GM12878 (cell line): ENCODE results near the gene NUDT5. TPM values are rescaled to one million over a fixed set of nuclear protein-coding genes. Genes with fewer than 3 reads are reported as not detected.

Experiments
- CREB1 ChIP-seq: IDR thresholded peaks from 2 replicates; pipeline ENCODE4 v1.6.1; 2012; ENCODE audit warnings: low read depth, mild to moderate bottlenecking, inconsistent platforms
- ETV6 ChIP-seq, 2 experiments: fragments of 450-650 bp in 1 of 2; IDR thresholded peaks in 1 of 2; conservative IDR thresholded peaks in 1 of 2; 2 replicates each; pipeline ENCODE4 v1.6.1; 2014; ENCODE audit warnings: antibody characterized with exemption in 1 of 2, borderline replicate concordance in 1 of 2, low read depth in 1 of 2, mild to moderate bottlenecking in 1 of 2, moderate library complexity in 1 of 2
- MTA2 ChIP-seq: fragments of 450-650 bp; IDR thresholded peaks from 2 replicates; pipeline ENCODE4 v1.6.1; 2016; ENCODE audit warnings: low read depth, mild to moderate bottlenecking, moderate library complexity
- NR2C1 ChIP-seq: fragments of 450-650 bp; IDR thresholded peaks from 2 replicates; pipeline ENCODE4 v1.6.1; 2017; ENCODE audit warnings: antibody characterized with exemption, mild to moderate bottlenecking, moderate library complexity
- SMAD1 ChIP-seq: fragments of 450-650 bp; IDR thresholded peaks from 2 replicates; pipeline ENCODE4 v1.6.1; 2018; ENCODE audit warnings: mild to moderate bottlenecking, low read depth; ENCODE audit not compliant: partially characterized antibody
- SP1 ChIP-seq: IDR thresholded peaks from one replicate; pipeline ENCODE4 v1.6.1; 2011; ENCODE audit warnings: low read depth, low read length
- SUZ12 ChIP-seq: fragments of 200-600 bp; sonication (generic); IDR thresholded peaks from one replicate; pipeline ENCODE4 v1.6.1; 2018; ENCODE audit warnings: antibody characterized with exemption, mild to moderate bottlenecking; ENCODE audit not compliant: unreplicated experiment
- TCF7 ChIP-seq: IDR thresholded peaks from 2 replicates; pipeline ENCODE4 v1.6.1; 2014; ENCODE audit warnings: antibody characterized with exemption, borderline replicate concordance
- microRNA counts: library from miRNA; unstranded; fragments of <30 nt; microRNA quantifications from one replicate; lab custom pipeline; 2016
- microRNA-seq: library from miRNA; unstranded; fragments of <30 nt; microRNA quantifications from one replicate; pipeline ENCODE4, GENCODE V29; 2018
- polyA plus RNA-seq, 11 experiments: library from polyadenylated mRNA; depleted of rRNA in 4 of 11; unstranded in 6 of 11; stranded (reverse) in 5 of 11; fragments of >200 nt; fragmentation: Nextera tagmentation in 4 of 11; fragmentation: Illumina TruSeq in 1 of 11; extraction: Ambion mirVana in 4 of 11; extraction: Trizol in 1 of 11; gene quantifications; 1 replicate in 1 of 11; 2 replicates in 10 of 11; pipeline versions ENCODE4 v1.2.1 to v1.2.3, GENCODE V29; 2011 to 2016; ENCODE audit warnings: inconsistent platforms in 2 of 11, missing spikeins in 2 of 11, low read depth in 1 of 11
- small RNA-seq: library from RNA; depleted of rRNA; stranded (forward); fragments of <200 nt; gene quantifications from one replicate; pipeline ENCODE3, GENCODE V24; 2014
- total RNA-seq, 4 experiments: library from RNA; depleted of rRNA in 3 of 4; stranded (reverse); fragments of >200 nt in 3 of 4; fragmentation: Illumina TruSeq in 1 of 4; extraction: Trizol in 1 of 4; gene quantifications; 2 replicates each; pipeline versions ENCODE4 v1.2.1 to v1.2.3, GENCODE V29; 2013 to 2021
- TF ChIP-seq, protein P1 (sequence below): IDR thresholded peaks from 2 replicates; pipeline ENCODE4 v1.6.1; 2012; ENCODE audit warnings: mild to moderate bottlenecking, low read depth, low read length

Gene NUDT5
- total and polyA plus RNA-seq, 10 of the 15 experiments (the other 5 are each of a cell fraction or from before 2014, with no cell fraction given) = 74.1 to 345 (median 153) TPM

DNA sequence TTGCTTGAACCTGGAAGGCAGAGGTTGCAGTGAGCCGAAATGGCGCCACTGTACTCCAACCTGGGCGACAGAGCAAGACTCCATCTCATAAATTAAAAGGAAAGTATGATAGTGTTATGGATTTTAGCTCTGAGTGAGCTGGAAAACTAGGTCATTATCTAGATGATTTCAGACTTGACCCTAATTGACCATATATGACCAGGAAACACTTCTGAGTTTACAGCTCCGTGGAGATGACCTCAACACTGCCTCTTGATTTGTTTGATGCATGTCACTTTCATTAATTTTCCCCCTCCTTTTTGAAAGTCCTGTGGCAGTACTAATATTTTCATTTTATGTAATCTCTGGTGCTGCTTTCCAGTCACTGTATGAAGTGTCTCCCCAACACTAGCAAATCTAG, 74.0 kb downstream of the NUDT5 start (continued):
- TF ChIP-seq, protein P1, sequence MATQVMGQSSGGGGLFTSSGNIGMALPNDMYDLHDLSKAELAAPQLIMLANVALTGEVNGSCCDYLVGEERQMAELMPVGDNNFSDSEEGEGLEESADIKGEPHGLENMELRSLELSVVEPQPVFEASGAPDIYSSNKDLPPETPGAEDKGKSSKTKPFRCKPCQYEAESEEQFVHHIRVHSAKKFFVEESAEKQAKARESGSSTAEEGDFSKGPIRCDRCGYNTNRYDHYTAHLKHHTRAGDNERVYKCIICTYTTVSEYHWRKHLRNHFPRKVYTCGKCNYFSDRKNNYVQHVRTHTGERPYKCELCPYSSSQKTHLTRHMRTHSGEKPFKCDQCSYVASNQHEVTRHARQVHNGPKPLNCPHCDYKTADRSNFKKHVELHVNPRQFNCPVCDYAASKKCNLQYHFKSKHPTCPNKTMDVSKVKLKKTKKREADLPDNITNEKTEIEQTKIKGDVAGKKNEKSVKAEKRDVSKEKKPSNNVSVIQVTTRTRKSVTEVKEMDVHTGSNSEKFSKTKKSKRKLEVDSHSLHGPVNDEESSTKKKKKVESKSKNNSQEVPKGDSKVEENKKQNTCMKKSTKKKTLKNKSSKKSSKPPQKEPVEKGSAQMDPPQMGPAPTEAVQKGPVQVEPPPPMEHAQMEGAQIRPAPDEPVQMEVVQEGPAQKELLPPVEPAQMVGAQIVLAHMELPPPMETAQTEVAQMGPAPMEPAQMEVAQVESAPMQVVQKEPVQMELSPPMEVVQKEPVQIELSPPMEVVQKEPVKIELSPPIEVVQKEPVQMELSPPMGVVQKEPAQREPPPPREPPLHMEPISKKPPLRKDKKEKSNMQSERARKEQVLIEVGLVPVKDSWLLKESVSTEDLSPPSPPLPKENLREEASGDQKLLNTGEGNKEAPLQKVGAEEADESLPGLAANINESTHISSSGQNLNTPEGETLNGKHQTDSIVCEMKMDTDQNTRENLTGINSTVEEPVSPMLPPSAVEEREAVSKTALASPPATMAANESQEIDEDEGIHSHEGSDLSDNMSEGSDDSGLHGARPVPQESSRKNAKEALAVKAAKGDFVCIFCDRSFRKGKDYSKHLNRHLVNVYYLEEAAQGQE = no peak
- TF ChIP-seq TCF7 = no peak
- TF ChIP-seq MTA2 = peak; percentile 72
- TF ChIP-seq SP1 = peak; percentile 34
- TF ChIP-seq SUZ12 = no peak
- TF ChIP-seq NR2C1 = peak; percentile 85
- TF ChIP-seq ETV6 (conservative IDR thresholded peaks at IDR 0.05 in 1 of 2, IDR thresholded peaks at IDR 0.05 in 1 of 2; ENCODE audit: borderline replicate concordance in 1 of 2, low read depth in 1 of 2) = no peak; a peak in 1 of 4 replicates
- no peak for TF ChIP-seq SMAD1
- TF ChIP-seq CREB1 = peak; percentile 77

MicroRNAs within 50 kb of the gene (microRNA counts, 767-probe panel; counts per million panel counts)
- microRNA hsa-miR-548ak (lab: Ali Mortazavi, UCI) = 1,705 counts per million, percentile 66 among the panel's probes with 10 or more counts

Small RNA genes lying within 50 kb of the gene (microRNA-seq; reads per million reads assigned to microRNA genes)
- not detected for gene MIR548AK

Small RNA genes lying within 50 kb of the gene (small RNA-seq; reads per million reads assigned to genes)
- not detected for gene MIR548AK
- gene RNU6-88P = not detected

Other genes starting within 250 kb of the NUDT5 start
- 21.0 and 25.0 TPM in 2 replicates for gene UPF2, start 153.1 kb downstream of the NUDT5 start, total RNA-seq (2014; rRNA removed)
- 42.6 and 44.2 TPM in 2 replicates for gene UPF2, start 153.1 kb downstream of the NUDT5 start, total RNA-seq (2014; rRNA removed; fragmentation: Illumina TruSeq; extraction: Trizol)
- gene UPF2, start 153.1 kb downstream of the NUDT5 start, total RNA-seq (2021) = 27.6 and 30.6 TPM in 2 replicates
- 24.3 and 37.9 TPM in 2 replicates for gene UPF2, start 153.1 kb downstream of the NUDT5 start, polyA plus RNA-seq (2011; rRNA removed)
- gene UPF2, start 153.1 kb downstream of the NUDT5 start, polyA plus RNA-seq (2014; fragmentation: Illumina TruSeq; extraction: Trizol) = 44.4 and 57.4 TPM in 2 replicates
- 10 to 100 TPM; 21.2 to 22.2 TPM for gene UPF2, start 153.1 kb downstream of the NUDT5 start, polyA plus RNA-seq (2014; fragmentation: Nextera tagmentation; extraction: Ambion mirVana)
- gene UPF2, start 153.1 kb downstream of the NUDT5 start, polyA plus RNA-seq (2014; rRNA removed) = 19.6 and 24.0 TPM in 2 replicates
- 10 to 100 TPM; 34.2 to 34.6 TPM for gene UPF2, start 153.1 kb downstream of the NUDT5 start, polyA plus RNA-seq (2016; fragmentation: Nextera tagmentation; extraction: Ambion mirVana)
- 23.7 and 27.0 TPM in 2 replicates for gene DHTKD1, start 126.9 kb downstream of the NUDT5 start, total RNA-seq (2014; rRNA removed)
- 26.3 and 29.0 TPM in 2 replicates for gene DHTKD1, start 126.9 kb downstream of the NUDT5 start, total RNA-seq (2014; rRNA removed; fragmentation: Illumina TruSeq; extraction: Trizol)
- 33.9 and 35.0 TPM in 2 replicates for gene DHTKD1, start 126.9 kb downstream of the NUDT5 start, total RNA-seq (2021)
- 26.2 and 26.6 TPM in 2 replicates for gene DHTKD1, start 126.9 kb downstream of the NUDT5 start, polyA plus RNA-seq (2011; rRNA removed)
- 29.5 and 35.9 TPM in 2 replicates for gene DHTKD1, start 126.9 kb downstream of the NUDT5 start, polyA plus RNA-seq (2014; fragmentation: Illumina TruSeq; extraction: Trizol)
- 10 to 100 TPM; 11.3 to 12.0 TPM for gene DHTKD1, start 126.9 kb downstream of the NUDT5 start, polyA plus RNA-seq (2014; fragmentation: Nextera tagmentation; extraction: Ambion mirVana)
- 24.0 and 27.5 TPM in 2 replicates for gene DHTKD1, start 126.9 kb downstream of the NUDT5 start, polyA plus RNA-seq (2014; rRNA removed)
- 10 to 100 TPM; 28.8 to 31.9 TPM for gene DHTKD1, start 126.9 kb downstream of the NUDT5 start, polyA plus RNA-seq (2016; fragmentation: Nextera tagmentation; extraction: Ambion mirVana)
- gene SEC61A2, start 66.2 kb downstream of the NUDT5 start, total RNA-seq (2014; rRNA removed) = 5.9 and 9.4 TPM in 2 replicates
- 7.2 and 7.4 TPM in 2 replicates for gene SEC61A2, start 66.2 kb downstream of the NUDT5 start, total RNA-seq (2014; rRNA removed; fragmentation: Illumina TruSeq; extraction: Trizol)
- gene SEC61A2, start 66.2 kb downstream of the NUDT5 start, total RNA-seq (2021) = 8.3 and 9.5 TPM in 2 replicates
- gene SEC61A2, start 66.2 kb downstream of the NUDT5 start, polyA plus RNA-seq (2011; rRNA removed) = 36.2 and 38.8 TPM in 2 replicates
- 9.9 and 14.9 TPM in 2 replicates for gene SEC61A2, start 66.2 kb downstream of the NUDT5 start, polyA plus RNA-seq (2014; fragmentation: Illumina TruSeq; extraction: Trizol)
- 1 to 10 TPM; 3.0 to 3.7 TPM for gene SEC61A2, start 66.2 kb downstream of the NUDT5 start, polyA plus RNA-seq (2014; fragmentation: Nextera tagmentation; extraction: Ambion mirVana)
- 11.5 and 13.5 TPM in 2 replicates for gene SEC61A2, start 66.2 kb downstream of the NUDT5 start, polyA plus RNA-seq (2014; rRNA removed)
- 1 to 10 TPM; 8.5 to 8.7 TPM for gene SEC61A2, start 66.2 kb downstream of the NUDT5 start, polyA plus RNA-seq (2016; fragmentation: Nextera tagmentation; extraction: Ambion mirVana)
- gene CDC123, start 297 bp upstream of the NUDT5 start, total RNA-seq (2014; rRNA removed) = 207 and 215 TPM in 2 replicates
- 186 and 203 TPM in 2 replicates for gene CDC123, start 297 bp upstream of the NUDT5 start, total RNA-seq (2014; rRNA removed; fragmentation: Illumina TruSeq; extraction: Trizol)
- gene CDC123, start 297 bp upstream of the NUDT5 start, total RNA-seq (2021) = 128 and 135 TPM in 2 replicates
- 128 and 162 TPM in 2 replicates for gene CDC123, start 297 bp upstream of the NUDT5 start, polyA plus RNA-seq (2011; rRNA removed)
- gene CDC123, start 297 bp upstream of the NUDT5 start, polyA plus RNA-seq (2014; fragmentation: Illumina TruSeq; extraction: Trizol) = 278 and 295 TPM in 2 replicates
- gene CDC123, start 297 bp upstream of the NUDT5 start, polyA plus RNA-seq (2014; fragmentation: Nextera tagmentation; extraction: Ambion mirVana) = 100 to 1,000 TPM; 162 to 226 TPM
- 162 and 165 TPM in 2 replicates for gene CDC123, start 297 bp upstream of the NUDT5 start, polyA plus RNA-seq (2014; rRNA removed)
- 100 to 1,000 TPM; 347 to 360 TPM for gene CDC123, start 297 bp upstream of the NUDT5 start, polyA plus RNA-seq (2016; fragmentation: Nextera tagmentation; extraction: Ambion mirVana)
- gene CAMK1D, start 153.7 kb upstream of the NUDT5 start, total RNA-seq (2014; rRNA removed) = 12.3 and 14.2 TPM in 2 replicates
- gene CAMK1D, start 153.7 kb upstream of the NUDT5 start, total RNA-seq (2014; rRNA removed; fragmentation: Illumina TruSeq; extraction: Trizol) = 14.6 and 15.0 TPM in 2 replicates
- gene CAMK1D, start 153.7 kb upstream of the NUDT5 start, total RNA-seq (2021) = 35.5 and 37.0 TPM in 2 replicates
- 12.3 and 14.4 TPM in 2 replicates for gene CAMK1D, start 153.7 kb upstream of the NUDT5 start, polyA plus RNA-seq (2011; rRNA removed)
- 25.9 and 30.3 TPM in 2 replicates for gene CAMK1D, start 153.7 kb upstream of the NUDT5 start, polyA plus RNA-seq (2014; fragmentation: Illumina TruSeq; extraction: Trizol)
- gene CAMK1D, start 153.7 kb upstream of the NUDT5 start, polyA plus RNA-seq (2014; fragmentation: Nextera tagmentation; extraction: Ambion mirVana) = 1 to 10 TPM; 2.1 to 5.5 TPM
- gene CAMK1D, start 153.7 kb upstream of the NUDT5 start, polyA plus RNA-seq (2014; rRNA removed) = 19.5 and 19.6 TPM in 2 replicates
- 10 to 100 TPM in 1 of 2 experiments, 1 to 10 TPM in 1; 3.5 to 20.0 TPM for gene CAMK1D, start 153.7 kb upstream of the NUDT5 start, polyA plus RNA-seq (2016; fragmentation: Nextera tagmentation; extraction: Ambion mirVana)